ENCODE data around the gene GNA15. TPM values are rescaled to one million over a fixed set of nuclear protein-coding genes. Genes with fewer than 3 reads are reported as not detected.

Gene GNA15
- total RNA-seq, 1 donor from 2014 or later, result 0.80 TPM

- no peak for DNase-seq
- Mint-ChIP-seq H3K27ac (peak overlapping the region; percentile 87), H3K36me3 (ENCODE audit: low read depth) (peaks cover 16% of the 10 kb centered on the region), H3K4me1 (peaks cover 55% of the 10 kb centered on the region), H3K9me3 (no peaks in the 10 kb centered on the region), H3K4me3 (peak overlapping the region; percentile 35), H3K27me3 (no peaks in the 10 kb centered on the region)
- intact Hi-C loops (cut with micrococcal nuclease), result loop anchor here (5.0 kb wide), 2 partner anchors 115 to 200 kb away; partner anchors contain the start of genes TLE5 and TLE6
- ChIA-PET POLR2A (no interaction called here), CTCF (no interaction called here)
- TF ChIP-seq CTCF (IDR thresholded peaks at IDR 0.05), result no peak
- no peak for ATAC-seq (ENCODE audit: low read depth)
These were observed 41.1 kb downstream of the GNA15 start for GRCh38 chr19:3176715-3177501.

GRCh38 chr19:3178377-3178972 lies 42.6 kb downstream of the GNA15 start, which contains the start of gene S1PR4:
S1PR4 (plus strand) TSS chr19:3178769; CDS start chr19:3178793, 24 bp downstream.
- peak; percentile 61 for ATAC-seq (ENCODE audit: low read depth)
- ChIA-PET POLR2A (interaction anchor here (0.8 to 1.7 kb wide), 5 partner anchors 10 to 923 kb away, joined by 3 to 22 read pairs (median 4); partner anchors contain the start of gene GADD45B), CTCF (no interaction called here)
- peaks cover 18% of the 10 kb centered on the region for H3K36me3 Mint-ChIP-seq (ENCODE audit: low read depth)
- no peak for DNase-seq
- peaks cover 58% of the 10 kb centered on the region for H3K4me1 Mint-ChIP-seq
- intact Hi-C loops (cut with micrococcal nuclease), result loop anchor here (2.0 to 5.0 kb wide), 3 partner anchors 24 to 201 kb away; partner anchors contain the start of genes TLE5 and TLE6
- peak within 1 kb of the TSS; percentile 95 for H3K27ac Mint-ChIP-seq
- TF ChIP-seq CTCF (IDR thresholded peaks at IDR 0.05), result no peak
- H3K4me3 Mint-ChIP-seq, result peak within 1 kb of the TSS; percentile 92
- no peaks in the 10 kb centered on the region for H3K9me3 Mint-ChIP-seq
- no peaks in the 10 kb centered on the region for H3K27me3 Mint-ChIP-seq

- peak overlapping the region; percentile 92 for H3K4me3 Mint-ChIP-seq
- POLR2A ChIA-PET, result interaction anchor here (0.7 to 1.7 kb wide), 11 partner anchors 8 to 924 kb away, joined by 3 to 22 read pairs (median 4); partner anchors contain the start of genes DOHH and GADD45B
- CTCF ChIA-PET, result interaction anchor here (0.5 kb wide), 1 partner anchor 469 kb away, joined by 4 read pairs; no protein-coding TSS in a partner anchor
- peak; percentile 65 for DNase-seq
- peaks cover 65% of the 10 kb centered on the region for H3K4me1 Mint-ChIP-seq
- no peak for TF ChIP-seq CTCF (IDR thresholded peaks at IDR 0.05)
- ATAC-seq (ENCODE audit: low read depth), result peak; percentile 4
- H3K27me3 Mint-ChIP-seq, result no peaks in the 10 kb centered on the region
- peak overlapping the region; percentile 95 for H3K27ac Mint-ChIP-seq
- no peaks in the 10 kb centered on the region for H3K9me3 Mint-ChIP-seq
- intact Hi-C loops (cut with micrococcal nuclease), result loop anchor here (2.0 to 5.0 kb wide), 3 partner anchors 24 to 202 kb away; partner anchors contain the start of genes TLE5 and TLE6
- H3K36me3 Mint-ChIP-seq (ENCODE audit: low read depth), result peaks cover 22% of the 10 kb centered on the region
These were observed 43.3 kb downstream of the GNA15 start for GRCh38 chr19:3178973-3179738.

GRCh38 chr19:3179739-3180293 lies 44.0 kb downstream of the GNA15 start:
- ChIA-PET CTCF (interaction anchor here (0.5 kb wide), 1 partner anchor 469 kb away, joined by 4 read pairs; no protein-coding TSS in a partner anchor), POLR2A (interaction anchor here (0.7 to 1.7 kb wide), 7 partner anchors 9 to 704 kb away, joined by 3 to 10 read pairs (median 4); partner anchors contain the start of genes DOHH and GADD45B)
- Mint-ChIP-seq H3K27ac (peak overlapping the region; percentile 95), H3K27me3 (no peaks in the 10 kb centered on the region), H3K36me3 (ENCODE audit: low read depth) (peaks cover 25% of the 10 kb centered on the region), H3K9me3 (no peaks in the 10 kb centered on the region), H3K4me3 (peak overlapping the region; percentile 92), H3K4me1 (peaks cover 71% of the 10 kb centered on the region)
- ATAC-seq (ENCODE audit: low read depth), result peak; percentile 8
- DNase-seq, result peak; percentile 50
- TF ChIP-seq CTCF (IDR thresholded peaks at IDR 0.05), result no peak
- intact Hi-C loops (cut with micrococcal nuclease), result loop anchor here (2.0 to 10.0 kb wide), 5 partner anchors 25 to 1095 kb away; partner anchors contain the start of genes HMG20B, TLE5 and TLE6
